B cell (primary cell): ENCODE results near the gene EVPL.

Experiments
- CTCF ChIP-seq: fragments of 200-600 bp; IDR thresholded peaks from one replicate; pipeline ENCODE4 v1.8.0; 2022; ENCODE audit warnings: antibody characterized with exemption, mild to moderate bottlenecking
- EZH2 ChIP-seq: IDR thresholded peaks from 2 replicates; pipeline ENCODE4 v1.6.1; 2012; ENCODE audit warnings: borderline replicate concordance, low read depth, mild to moderate bottlenecking, moderate library complexity, low read length; ENCODE audit not compliant: insufficient read depth, poor library complexity, severe bottlenecking

GRCh38 chr17:76023900-76024237 is 3.2 kb downstream of the EVPL start:
- no peak for TF ChIP-seq CTCF
- no peak for TF ChIP-seq EZH2
